Pancreas (tissue), 10 donors: ENCODE measurements around the gene KIAA1671. TPM values are rescaled to one million over a fixed set of nuclear protein-coding genes. Genes with fewer than 3 reads are reported as not detected.

ENCODE experiments used
- ATAC-seq, 4 donors: fragments of 200-7000 bp; cut with Tn5 transposase; one replicate each; pipeline versions ENCODE4 v1.8.0 to v1.9.1; 2020; ENCODE audit warnings: mild to moderate bottlenecking in 4 of 4, moderate library complexity in 4 of 4
- DNase-seq, 6 donors: peaks; one replicate each; pipeline ENCODE4 v3.0.0-alpha.2; 2020
- FAIRE-seq: peaks from 2 replicates; lab custom pipeline; 2012; peaks lifted over from hg19 to GRCh38; lab: Jason Lieb, UNC
- H3K27ac ChIP-seq, 4 donors: fragments of 200-600 bp; sonication (generic); 1 replicate in 3 of 4; 2 replicates in 1 of 4; pipeline versions ENCODE4 v1.5.0 to v1.8.0; 2020
- H3K27me3 ChIP-seq, 4 donors: fragments of 200-600 bp; one replicate each; pipeline ENCODE4 v1.8.0; 2021
- H3K36me3 ChIP-seq, 3 donors: fragments of 200-600 bp; sonication (generic) in 1 of 3; one replicate each; pipeline versions ENCODE4 v1.5.0 to v1.8.0; 2020 to 2021
- H3K4me1 ChIP-seq, 3 donors: fragments of 200-600 bp; one replicate each; pipeline ENCODE4 v1.8.0; 2021
- H3K4me3 ChIP-seq, 4 donors: fragments of 200-600 bp; sonication (generic) in 2 of 4; one replicate each; pipeline versions ENCODE4 v1.5.0 to v1.8.0; 2020 to 2021
- H3K9me3 ChIP-seq, 4 donors: fragments of 200-600 bp; one replicate each; pipeline ENCODE4 v1.8.0; 2021
- CTCF ChIP-seq, 4 donors: fragments of 200-600 bp; sonication (generic) in 3 of 4; IDR thresholded peaks; one replicate each; pipeline versions ENCODE4 v1.5.0 to v1.8.0; 2021; ENCODE audit warnings: antibody characterized with exemption in 4 of 4
- WGBS, 2 donors: extraction: QIAGEN DNeasy Blood & Tissue Kit; methylation state at CpG; one replicate each; pipeline ENCODE4 v1.1.7; 2013; 5-methylcytosine and 5-hydroxymethylcytosine counted together
- intact Hi-C, 3 donors: fragments of 100-400 bp; cut with DNase I; formaldehyde crosslinking; loops; one replicate each; pipeline versions ENCODE4 v1.11.1 to v1.14.2; 2022
- polyA plus RNA-seq, 2 donors: library from polyadenylated mRNA; stranded (reverse); fragments of 200-250 nt; gene quantifications; one replicate each; pipeline ENCODE4 v1.2.3, GENCODE V29; 2013
- total RNA-seq, 6 donors: library from RNA; stranded (reverse); fragmentation: NEBNext Ultra II Directional in 4 of 6; extraction: Animal tissue kit (Norgen Biotek cat#: 25700) in 4 of 6; gene quantifications; one replicate each; pipeline versions ENCODE4 v1.2.1 to v1.2.4, GENCODE V29; 2021 to 2023
- donor health status: healthy with polysubstance abuse.
- donor health status: DM: no; HTN: no; CAD: no; lungs with moderate emphysema.
- donor health status: DM: no; HTN: no; CAD: no.
- donor health status: control.
- donor health status: control.
- donor health status: Bipolar disorder and iron deficiency.
- donor health status: DM: yes; HTN: yes; CAD: no.
- donor health status: DM: no; HTN: no; CAD: no.
- donor health status: DM: no; HTN: no; CAD: no.
- donor health status: DM: yes; HTN: yes; CAD: no.

Gene KIAA1671
- total and polyA plus RNA-seq, 8 donors = 8.3 to 28.8 (median 19.0) TPM

GRCh38 chr22:24976442-24977218 is 24.1 kb downstream of the KIAA1671 start:
- Histone ChIP-seq H3K27me3 (no peaks in the 10 kb centered on the region), H3K4me1 (peaks cover 0 to 16% (median 0%) of the 10 kb centered on the region in 3 donors), H3K27ac (peak overlapping the region in 3 of 4 donors; percentile 14 to 53 (median 22)), H3K9me3 (no peaks in the 10 kb centered on the region), H3K36me3 (no peaks in the 10 kb centered on the region), H3K4me3 (no peak overlapping the region)
- WGBS, 2 donors = 67% methylated on average over 18 of the region's 18 CpGs
- ATAC-seq = peak in 1 of 4 donors; percentile 30
- no peak for TF ChIP-seq CTCF (IDR thresholded peaks at IDR 0.05)
- FAIRE-seq = no peak
- intact Hi-C loops = no loop called here
- DNase-seq = peak in 1 of 6 donors; percentile 46

- Histone ChIP-seq H3K27ac (peak overlapping the region in 3 of 4 donors; percentile 6 to 53 (median 14)), H3K36me3 (no peaks in the 10 kb centered on the region), H3K4me3 (no peak overlapping the region), H3K4me1 (peaks cover 0 to 16% (median 0%) of the 10 kb centered on the region in 3 donors), H3K9me3 (no peaks in the 10 kb centered on the region), H3K27me3 (no peaks in the 10 kb centered on the region)
- ATAC-seq (peak; percentile 65 to 77 (median 70)), FAIRE-seq (no peak), DNase-seq (peak in 2 of 6 donors; percentile 26 to 37)
- WGBS, 2 donors = 45 to 48% methylated on average over 12 of the region's 12 CpGs
- no peak for TF ChIP-seq CTCF (IDR thresholded peaks at IDR 0.05)
- intact Hi-C loops = no loop called here
These were observed 25.1 kb downstream of the KIAA1671 start for GRCh38 chr22:24977370-24978221.

GRCh38 chr22:24978308-24978707 is 25.8 kb downstream of the KIAA1671 start:
- Histone ChIP-seq H3K9me3 (no peaks in the 10 kb centered on the region), H3K27me3 (no peaks in the 10 kb centered on the region), H3K4me1 (peaks cover 0 to 16% (median 0%) of the 10 kb centered on the region in 3 donors), H3K27ac (peak overlapping the region in 1 of 4 donors; percentile 53), H3K4me3 (no peak overlapping the region), H3K36me3 (no peaks in the 10 kb centered on the region)
- ATAC-seq = no peak
- FAIRE-seq = no peak
- 85 to 100% methylated on average over 1 of the region's 1 CpG for WGBS, 2 donors
- intact Hi-C loops = no loop called here
- DNase-seq = no peak
- TF ChIP-seq CTCF (IDR thresholded peaks at IDR 0.05) = no peak

- no peak for TF ChIP-seq CTCF (IDR thresholded peaks at IDR 0.05)
- no peak for DNase-seq
- H3K27ac ChIP-seq = no peak overlapping the region
- H3K27me3 ChIP-seq = no peaks in the 10 kb centered on the region
- H3K36me3 ChIP-seq = no peaks in the 10 kb centered on the region
- 88 to 93% methylated on average over 5 of the region's 5 CpGs for WGBS, 2 donors
- H3K4me3 ChIP-seq = no peak overlapping the region
- FAIRE-seq = no peak
- peaks cover 0 to 11% (median 0%) of the 10 kb centered on the region in 3 donors for H3K4me1 ChIP-seq
- no peak for ATAC-seq
- intact Hi-C loops = no loop called here
- H3K9me3 ChIP-seq = no peaks in the 10 kb centered on the region
These were observed 28.6 kb downstream of the KIAA1671 start for GRCh38 chr22:24981066-24981465.
